ENCODE measurements around the gene ATF2.

- TF ChIP-seq CTCF (IDR thresholded peaks at IDR 0.05; ENCODE audit: poor library complexity) (no peak), EZH2phosphoT487 (IDR thresholded peaks at IDR 0.05; ENCODE audit: low read depth, severe bottlenecking, unreplicated experiment) (no peak), EZH2 (IDR thresholded peaks at IDR 0.05; ENCODE audit: borderline replicate concordance) (no peak)
These were observed 99.5 kb downstream of the ATF2 start for GRCh38 chr2:175068534-175068933.
